ENCODE data around the gene SHD. TPM values are rescaled to one million over a fixed set of nuclear protein-coding genes. Genes with fewer than 3 reads are reported as not detected.
A peak's percentile ranks its signal among the peaks of the same experiment; 100 is the strongest.

SHD gene
- total RNA-seq, 2 experiments from 2014 or later = not detected

DNA sequence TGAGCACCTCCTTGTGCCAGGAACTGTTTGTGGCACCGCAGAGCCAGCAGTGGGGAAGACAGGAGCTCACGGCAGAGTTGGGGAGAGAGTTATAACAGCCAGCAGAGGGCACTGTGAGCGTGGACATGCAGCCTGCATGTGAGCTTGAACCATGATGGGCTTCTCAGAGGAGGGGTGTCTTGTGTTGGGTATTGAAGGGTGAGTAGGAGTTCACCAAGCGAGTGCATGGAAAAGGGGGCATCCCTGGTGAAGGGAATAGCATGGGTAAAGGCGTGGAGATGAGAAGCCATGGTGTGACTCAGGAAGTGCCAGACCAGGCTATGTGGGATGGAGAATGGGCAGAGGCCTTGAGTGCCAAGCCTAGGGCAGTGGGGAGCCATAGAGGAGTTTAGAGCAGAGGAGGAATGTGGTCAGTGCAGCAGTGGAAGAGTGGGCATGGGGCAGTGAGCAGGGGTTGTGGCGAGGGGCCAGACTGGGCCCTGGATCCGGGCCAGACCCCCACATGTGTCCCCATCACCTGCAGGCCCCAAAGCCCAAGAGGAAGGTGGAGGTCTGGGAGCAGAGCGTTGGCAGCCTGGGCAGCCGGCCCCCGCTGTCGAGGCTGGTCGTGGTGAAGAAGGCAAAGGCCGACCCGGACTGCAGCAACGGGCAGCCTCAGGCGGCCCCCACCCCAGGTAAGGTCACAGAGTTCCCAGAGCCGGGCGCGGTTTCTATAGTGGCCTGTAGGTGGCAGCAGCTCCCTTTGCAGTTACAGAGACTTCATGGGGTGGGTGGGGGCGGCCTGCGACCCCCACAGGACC, 11.8 kb upstream of the SHD start:
- intact Hi-C loops (cut with micrococcal nuclease; ENCODE audit: unreplicated experiment) = loop anchor here (1.0 kb wide), 1 partner anchor 85 kb away; no protein-coding TSS in a partner anchor
- no peaks in the 10 kb centered on the region for H3K4me1 ChIP-seq (ENCODE audit: insufficient read depth, low read length, poor library complexity, severe bottlenecking)
- ChIA-PET POLR2A (interaction anchor here (0.7 to 1.5 kb wide), 4 partner anchors 20 to 259 kb away, joined by 3 to 4 read pairs (median 3); partner anchors contain the start of genes MPND and YJU2), CTCF (ENCODE audit: unreplicated experiment) (interaction anchor here (0.6 to 1.2 kb wide), 4 partner anchors 28 to 1255 kb away, joined by 5 to 10 read pairs (median 8); partner anchors contain the start of gene MPND)
- H3K27ac ChIP-seq (ENCODE audit: low read depth, low read length, poor library complexity, severe bottlenecking) = no peak overlapping the region
- DNase-seq (ENCODE audit: low spot score) = peak; percentile 75
- no peaks in the 10 kb centered on the region for H3K9me3 ChIP-seq (ENCODE audit: low read length)
- H3K4me3 ChIP-seq (ENCODE audit: low read depth, low read length, poor library complexity, severe bottlenecking) = no peak overlapping the region
- H3K9me2 ChIP-seq (ENCODE audit: insufficient read depth, low read length) = no peaks in the 10 kb centered on the region
- no peaks in the 10 kb centered on the region for H4K20me1 ChIP-seq (ENCODE audit: insufficient read depth, low read length)
- BruUV-seq (replicated peaks) = no TSS peak
- H3K36me3 ChIP-seq (ENCODE audit: insufficient read depth, low read length) = peaks cover 77% of the 10 kb centered on the region
- H2AFZ ChIP-seq (ENCODE audit: low read length) = no peak overlapping the region
- TF ChIP-seq EZH2phosphoT487 (IDR thresholded peaks at IDR 0.05; ENCODE audit: borderline replicate concordance, low read depth, low read length) = no peak
- TF ChIP-seq, protein P1, sequence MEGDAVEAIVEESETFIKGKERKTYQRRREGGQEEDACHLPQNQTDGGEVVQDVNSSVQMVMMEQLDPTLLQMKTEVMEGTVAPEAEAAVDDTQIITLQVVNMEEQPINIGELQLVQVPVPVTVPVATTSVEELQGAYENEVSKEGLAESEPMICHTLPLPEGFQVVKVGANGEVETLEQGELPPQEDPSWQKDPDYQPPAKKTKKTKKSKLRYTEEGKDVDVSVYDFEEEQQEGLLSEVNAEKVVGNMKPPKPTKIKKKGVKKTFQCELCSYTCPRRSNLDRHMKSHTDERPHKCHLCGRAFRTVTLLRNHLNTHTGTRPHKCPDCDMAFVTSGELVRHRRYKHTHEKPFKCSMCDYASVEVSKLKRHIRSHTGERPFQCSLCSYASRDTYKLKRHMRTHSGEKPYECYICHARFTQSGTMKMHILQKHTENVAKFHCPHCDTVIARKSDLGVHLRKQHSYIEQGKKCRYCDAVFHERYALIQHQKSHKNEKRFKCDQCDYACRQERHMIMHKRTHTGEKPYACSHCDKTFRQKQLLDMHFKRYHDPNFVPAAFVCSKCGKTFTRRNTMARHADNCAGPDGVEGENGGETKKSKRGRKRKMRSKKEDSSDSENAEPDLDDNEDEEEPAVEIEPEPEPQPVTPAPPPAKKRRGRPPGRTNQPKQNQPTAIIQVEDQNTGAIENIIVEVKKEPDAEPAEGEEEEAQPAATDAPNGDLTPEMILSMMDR (conservative IDR thresholded peaks at IDR 0.05; ENCODE audit: low read length) = peak; percentile 78
- no peak overlapping the region for H3K4me2 ChIP-seq (ENCODE audit: low read length)
- H3K79me2 ChIP-seq (ENCODE audit: insufficient read depth, low read depth, low read length) = no peaks in the 10 kb centered on the region

DNA sequence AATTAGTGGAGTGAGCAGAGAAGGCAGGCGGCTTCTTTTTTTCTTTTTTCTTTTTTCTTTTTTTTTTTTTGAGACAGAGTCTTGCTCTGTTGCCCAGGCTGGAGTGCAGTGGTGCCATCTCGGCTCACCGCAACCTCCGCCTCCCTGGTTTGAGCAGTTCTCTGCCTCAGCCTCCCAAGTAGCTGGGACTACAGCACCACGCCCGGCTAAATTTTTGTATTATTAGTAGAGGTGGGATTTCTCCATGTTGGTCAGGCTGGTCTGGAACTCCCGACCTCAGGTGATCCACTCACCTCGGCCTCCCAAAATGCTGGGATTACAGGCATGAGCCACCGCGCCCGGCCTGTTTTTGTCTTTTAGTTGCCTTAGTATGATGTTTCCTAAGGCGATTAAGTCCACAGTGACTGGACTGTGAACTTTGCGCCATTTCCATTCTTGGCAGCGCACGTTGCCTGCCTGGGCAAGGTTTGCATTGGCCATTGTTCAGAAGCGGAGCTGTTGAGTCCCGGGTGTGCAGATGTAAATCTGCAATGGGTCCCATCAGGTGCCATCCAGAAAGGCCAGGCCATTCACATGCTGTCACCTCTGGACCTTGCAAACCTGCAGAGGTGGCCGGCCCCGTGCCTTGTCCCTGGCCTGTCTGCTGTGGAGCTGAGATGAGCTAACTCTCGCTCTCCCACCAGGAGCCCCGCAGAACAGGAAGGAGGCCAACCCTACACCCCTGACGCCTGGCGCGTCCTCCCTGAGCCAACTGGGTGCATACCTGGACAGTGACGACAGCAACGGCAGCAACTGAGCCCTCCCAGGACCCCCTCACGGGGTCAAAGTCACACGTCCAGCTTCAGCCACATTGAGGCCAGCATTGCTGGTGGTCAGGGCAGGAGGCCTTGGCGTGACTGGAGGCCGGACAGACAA, 10.9 kb upstream of the SHD start:
- intact Hi-C loops (cut with micrococcal nuclease; ENCODE audit: unreplicated experiment) = loop anchor here (1.0 kb wide), 1 partner anchor 84 kb away; no protein-coding TSS in a partner anchor
- Histone ChIP-seq H3K9me2 (ENCODE audit: insufficient read depth, low read length) (no peaks in the 10 kb centered on the region), H4K20me1 (ENCODE audit: insufficient read depth, low read length) (no peaks in the 10 kb centered on the region), H3K4me2 (ENCODE audit: low read length) (no peak overlapping the region), H3K27ac (ENCODE audit: low read depth, low read length, poor library complexity, severe bottlenecking) (no peak overlapping the region), H3K9me3 (ENCODE audit: low read length) (no peaks in the 10 kb centered on the region), H3K36me3 (ENCODE audit: insufficient read depth, low read length) (peaks cover 69% of the 10 kb centered on the region), H3K79me2 (ENCODE audit: insufficient read depth, low read depth, low read length) (no peaks in the 10 kb centered on the region), H3K4me3 (ENCODE audit: low read depth, low read length, poor library complexity, severe bottlenecking) (no peak overlapping the region), H2AFZ (ENCODE audit: low read length) (no peak overlapping the region), H3K4me1 (ENCODE audit: insufficient read depth, low read length, poor library complexity, severe bottlenecking) (no peaks in the 10 kb centered on the region)
- TSS peak; percentile 46 for BruUV-seq (replicated peaks)
- DNase-seq (ENCODE audit: low spot score) = no peak
- ChIA-PET CTCF (ENCODE audit: unreplicated experiment) (interaction anchor here (0.6 to 0.7 kb wide), 4 partner anchors 28 to 1256 kb away, joined by 3 to 10 read pairs (median 6); partner anchors contain the start of gene MPND), POLR2A (no interaction called here)
- TF ChIP-seq, protein P1 (conservative IDR thresholded peaks at IDR 0.05; ENCODE audit: low read length) = peak; percentile 1; the same call in 1 of the 2 replicates
- no peak for TF ChIP-seq EZH2phosphoT487 (IDR thresholded peaks at IDR 0.05; ENCODE audit: borderline replicate concordance, low read depth, low read length)
